Amniotic stem cell (primary cell): ENCODE measurements around the gene DNM2.
A peak's percentile ranks its signal among the peaks of the same experiment; 100 is the strongest.
"Not testable (repeated sequence)": the region's sequence is repeated elsewhere in the genome, so short reads cannot be mapped to it uniquely, and the experiment has no call there.

Source experiments
- DNase-seq: peaks from one replicate; lab custom pipeline; 2025; lab: John Stamatoyannopoulos, UW

DNM2 gene

DNA sequence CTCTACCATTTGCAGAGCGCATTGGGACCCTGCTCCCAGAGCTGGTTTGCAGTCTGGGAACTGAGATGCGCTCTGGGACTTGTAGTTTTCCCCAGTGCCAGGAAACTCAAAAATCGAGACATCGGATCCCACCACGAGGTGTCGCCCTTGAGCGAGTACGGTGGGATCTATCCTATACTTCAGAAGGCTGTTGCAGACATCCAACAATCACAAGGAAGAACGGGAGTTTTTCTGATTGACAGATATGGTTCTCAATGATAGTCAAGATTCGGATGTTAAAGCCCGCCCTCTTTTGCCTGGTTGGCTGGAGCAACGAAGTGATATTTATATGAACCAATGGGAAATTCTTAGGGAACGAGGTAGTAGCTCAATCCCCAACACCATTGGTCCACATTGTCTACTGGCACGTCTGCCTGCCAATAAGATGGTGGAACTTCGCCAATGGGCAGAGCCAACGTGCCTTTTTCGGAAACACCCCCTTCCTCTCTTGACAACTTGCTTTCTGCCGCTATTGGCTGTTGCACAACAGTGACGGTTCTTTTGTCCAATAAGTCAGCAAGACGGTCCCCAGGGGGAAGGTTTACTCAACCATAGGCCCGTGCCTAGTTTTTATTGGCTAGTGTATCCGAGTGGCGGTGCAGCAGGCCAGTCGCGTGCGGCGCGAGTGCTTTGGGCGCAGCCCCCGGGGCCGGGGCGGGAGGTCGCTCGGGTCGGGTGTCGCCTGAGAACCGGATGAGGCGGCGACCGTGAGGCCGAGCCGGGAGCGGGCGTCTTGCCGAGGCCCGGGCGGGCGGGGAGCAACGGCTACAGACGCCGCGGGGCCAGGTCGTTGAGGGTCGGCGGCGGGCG lies at the start of gene DNM2:
TSS of gene DNM2 (plus strand) at position 724 of the 849 bp plus-strand sequence. CDS start 164 bp downstream, outside the sequence.
- peak; percentile 100 for DNase-seq

DNA sequence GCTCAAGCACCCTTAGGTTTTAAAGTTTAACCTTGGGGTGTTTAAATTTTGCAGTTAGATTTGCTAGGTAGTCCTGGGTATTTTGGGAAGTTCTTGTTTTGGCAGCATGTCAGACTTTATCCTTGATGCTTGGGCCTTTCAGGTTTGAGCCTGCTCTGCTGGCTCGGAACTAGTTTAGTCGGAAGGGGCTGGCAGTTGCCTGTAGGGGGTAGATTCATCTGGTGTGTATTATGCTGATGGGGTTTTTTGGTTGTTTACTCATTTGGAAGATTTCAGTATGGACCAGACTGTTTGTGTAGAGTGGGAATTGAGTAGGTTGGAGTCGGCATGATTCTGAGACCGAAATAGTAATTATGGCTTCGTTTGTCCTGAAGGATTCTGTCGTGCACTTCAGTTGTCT lies 48.6 kb upstream of the DNM2 start:
- no peak for DNase-seq

DNA sequence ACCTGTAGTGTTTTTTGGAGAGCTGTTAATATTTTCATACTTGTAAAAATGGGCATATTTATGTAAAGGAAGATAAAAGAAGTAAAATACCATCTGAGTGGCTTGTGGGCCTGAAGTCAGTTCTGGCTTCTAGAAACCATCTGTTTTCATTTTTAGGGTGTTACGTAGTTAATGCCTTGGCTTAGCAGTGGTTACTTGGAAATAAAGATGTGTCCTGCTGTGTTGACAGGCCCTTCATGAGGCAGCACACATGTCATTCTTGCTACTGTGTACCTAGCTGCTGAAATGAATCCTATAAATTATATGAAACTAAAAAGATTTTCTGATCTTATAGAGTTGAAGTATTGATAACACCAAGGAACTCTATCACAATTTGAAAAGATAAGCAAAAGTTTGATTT lies 47.7 kb upstream of the DNM2 start:
- DNase-seq, result no peak

DNA sequence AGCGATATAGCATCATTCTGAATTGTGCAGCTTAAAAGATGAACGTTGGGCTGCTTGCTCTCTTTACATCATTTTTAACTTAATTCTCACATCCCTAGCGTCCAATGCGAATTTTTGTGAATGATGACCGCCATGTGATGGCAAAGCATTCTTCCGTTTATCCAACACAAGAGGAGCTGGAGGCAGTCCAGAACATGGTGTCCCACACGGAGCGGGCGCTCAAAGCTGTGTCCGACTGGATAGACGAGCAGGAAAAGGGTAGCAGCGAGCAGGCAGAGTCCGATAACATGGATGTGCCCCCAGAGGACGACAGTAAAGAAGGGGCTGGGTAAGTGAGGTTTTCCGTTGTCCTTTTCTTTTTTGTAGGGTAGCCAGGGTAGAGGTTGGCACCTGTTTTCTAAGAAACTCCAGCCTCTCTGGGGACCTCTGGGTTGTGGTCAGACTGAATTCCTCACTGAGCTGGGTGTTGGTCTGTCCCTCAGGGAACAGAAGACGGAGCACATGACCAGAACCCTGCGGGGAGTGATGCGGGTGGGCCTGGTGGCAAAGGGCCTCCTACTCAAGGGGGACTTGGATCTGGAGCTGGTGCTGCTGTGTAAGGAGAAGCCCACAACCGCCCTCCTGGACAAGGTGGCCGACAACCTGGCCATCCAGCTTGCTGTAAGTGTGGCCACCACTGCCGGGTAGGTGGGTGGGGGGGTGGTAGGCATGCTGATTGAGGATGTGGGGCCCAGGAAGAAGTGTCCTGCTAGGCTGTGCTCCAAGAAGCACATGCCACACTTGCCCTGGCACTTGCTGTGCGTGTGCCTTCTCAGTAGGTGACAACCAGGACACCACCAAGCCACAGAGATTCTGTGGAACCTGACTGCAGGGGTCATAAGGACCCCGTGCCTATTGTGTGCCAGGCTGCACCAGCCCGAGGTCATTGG lies 46.7 kb upstream of the DNM2 start:
- no peak for DNase-seq

DNA sequence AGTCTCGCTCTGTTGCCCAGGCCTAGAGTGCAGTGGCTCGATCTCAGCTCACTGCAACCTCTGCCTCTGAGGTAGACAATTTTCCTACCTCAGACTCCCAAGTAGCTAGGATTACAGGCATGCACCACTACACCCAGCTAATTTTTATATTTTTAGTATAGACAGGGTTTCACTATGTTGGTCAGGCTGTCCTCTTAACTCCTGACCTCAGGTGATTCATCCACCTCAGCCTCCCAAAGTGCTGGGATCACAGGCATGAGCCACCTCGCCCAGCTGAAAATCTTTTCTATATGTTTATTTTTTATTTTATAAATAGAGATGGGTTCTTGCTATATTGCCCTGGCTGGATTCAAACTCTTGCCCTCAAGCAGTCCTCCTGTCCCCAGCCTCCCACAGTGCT lies 46.0 kb upstream of the DNM2 start:
- DNase-seq, result not testable (repeated sequence)

DNA sequence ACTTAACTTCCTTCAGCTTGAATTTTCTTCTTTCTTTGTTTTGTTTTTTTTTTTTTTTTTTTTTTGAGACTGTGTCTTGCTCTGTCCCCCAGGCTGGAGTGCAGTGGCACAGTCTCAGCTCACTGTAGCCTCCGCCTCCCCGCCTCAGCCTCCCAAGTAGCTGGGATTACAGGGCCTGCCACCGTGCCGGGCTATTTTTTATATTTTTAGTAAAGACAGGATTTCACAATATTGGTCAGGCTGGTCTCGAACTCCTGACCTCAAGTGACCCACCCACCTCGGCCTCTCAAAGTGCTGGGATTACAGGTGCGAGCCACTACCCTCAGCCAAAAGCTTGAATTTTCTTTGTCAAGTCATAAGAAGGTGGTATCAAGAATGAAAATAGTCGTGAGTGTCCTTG lies 42.7 kb upstream of the DNM2 start:
- not testable (repeated sequence) for DNase-seq

DNA sequence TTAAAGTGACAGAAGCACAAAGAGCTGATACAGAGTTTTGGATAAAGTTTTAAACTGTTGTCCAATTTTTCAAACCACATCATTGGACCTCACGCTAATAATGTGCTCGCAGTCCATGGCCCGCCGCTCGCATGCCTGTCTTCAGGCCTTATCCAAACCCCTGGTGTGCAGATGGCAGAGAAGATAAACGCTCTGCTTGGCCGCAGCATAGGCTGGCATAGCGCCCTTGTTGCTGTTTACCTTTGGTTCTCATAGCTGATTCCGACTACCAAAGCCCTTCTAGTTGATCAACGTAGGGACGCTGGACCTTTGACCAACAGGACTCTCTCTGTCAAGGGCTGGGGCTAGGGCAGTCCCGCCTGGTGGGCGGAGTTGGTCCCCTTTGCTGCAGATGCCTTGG lies 40.1 kb upstream of the DNM2 start:
- no peak for DNase-seq

DNA sequence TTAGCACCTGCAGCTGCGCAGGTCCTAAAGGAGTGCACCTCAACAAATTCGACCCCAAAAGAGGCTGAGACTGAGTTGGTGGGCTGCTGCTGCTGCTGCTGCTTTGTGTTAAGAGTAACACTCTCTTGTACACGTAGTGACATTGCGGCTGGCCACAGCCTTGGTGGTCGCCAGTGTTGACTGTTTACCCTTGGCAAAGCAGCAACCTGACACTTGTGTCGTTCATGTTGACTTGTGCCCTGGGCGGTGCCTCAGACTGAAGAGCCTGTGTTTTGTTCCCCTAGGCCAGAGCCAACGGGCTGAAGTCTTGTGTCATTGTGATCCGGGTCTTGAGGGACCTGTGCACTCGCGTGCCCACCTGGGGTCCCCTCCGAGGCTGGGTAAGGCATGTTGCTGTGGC lies 39.1 kb upstream of the DNM2 start:
- no peak for DNase-seq

DNA sequence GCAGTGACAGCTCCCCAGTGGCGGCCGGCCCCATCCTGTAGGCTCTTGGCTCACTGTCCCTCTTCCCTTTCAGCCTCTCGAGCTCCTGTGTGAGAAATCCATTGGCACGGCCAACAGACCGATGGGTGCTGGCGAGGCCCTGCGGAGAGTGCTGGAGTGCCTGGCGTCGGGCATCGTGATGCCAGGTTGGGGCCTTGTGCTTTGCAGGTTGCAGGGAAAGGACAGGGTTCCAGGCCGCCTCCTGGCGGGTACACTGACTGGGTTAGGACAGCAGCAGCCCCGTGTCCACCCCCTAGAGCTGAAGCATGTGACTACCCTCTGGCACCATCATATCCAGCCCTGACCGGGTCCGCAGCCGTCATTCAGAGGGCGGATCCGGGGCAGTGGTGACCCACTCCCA lies 38.1 kb upstream of the DNM2 start:
- DNase-seq, result no peak

DNA sequence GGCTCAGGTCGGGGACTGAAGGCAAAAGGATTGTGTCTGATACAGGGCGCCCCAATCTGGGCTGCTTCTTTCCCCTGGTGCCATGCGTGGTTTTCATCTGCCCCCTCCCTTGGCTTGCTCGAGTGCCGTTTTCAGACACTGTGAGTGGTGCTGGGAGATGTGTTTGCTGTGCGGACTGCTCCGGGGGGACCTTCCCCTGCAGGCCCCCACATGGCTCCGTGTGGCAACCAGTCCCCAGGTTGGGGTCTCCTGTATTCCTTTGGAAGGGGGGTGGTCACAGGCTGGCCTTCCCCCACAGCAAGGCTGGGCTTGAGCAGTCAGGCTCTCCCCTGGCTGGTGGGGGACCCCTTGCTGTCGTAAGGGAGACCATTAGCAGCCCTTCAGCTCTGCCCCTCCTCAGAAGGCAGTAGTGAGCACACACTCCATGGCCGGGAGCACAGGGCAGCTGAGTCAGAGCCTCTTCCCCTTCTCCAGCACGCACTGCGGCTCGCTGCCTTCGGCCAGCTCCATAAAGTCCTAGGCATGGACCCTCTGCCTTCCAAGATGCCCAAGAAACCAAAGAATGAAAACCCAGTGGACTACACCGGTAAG lies 37.2 kb upstream of the DNM2 start:
- no peak for DNase-seq

DNA sequence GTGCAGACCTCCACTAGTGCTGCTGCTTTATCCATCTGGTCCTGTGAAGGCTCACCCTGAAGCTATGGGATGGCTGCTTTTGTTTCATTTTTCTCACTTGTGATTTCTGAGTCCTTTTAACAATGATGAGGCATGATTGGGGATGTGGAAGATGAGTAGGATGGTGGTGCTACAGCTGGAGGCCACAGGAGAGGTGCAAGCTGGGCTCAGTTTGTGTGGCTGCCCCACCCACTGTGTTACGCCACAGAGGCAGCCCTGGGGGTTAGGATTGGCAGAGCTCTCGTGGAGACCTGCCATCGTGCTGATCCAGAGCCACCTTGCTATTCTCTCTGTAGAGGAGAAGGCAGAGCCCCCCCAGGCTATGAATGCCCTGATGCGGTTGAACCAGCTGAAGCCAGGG lies 36.2 kb upstream of the DNM2 start:
- no peak for DNase-seq

DNA sequence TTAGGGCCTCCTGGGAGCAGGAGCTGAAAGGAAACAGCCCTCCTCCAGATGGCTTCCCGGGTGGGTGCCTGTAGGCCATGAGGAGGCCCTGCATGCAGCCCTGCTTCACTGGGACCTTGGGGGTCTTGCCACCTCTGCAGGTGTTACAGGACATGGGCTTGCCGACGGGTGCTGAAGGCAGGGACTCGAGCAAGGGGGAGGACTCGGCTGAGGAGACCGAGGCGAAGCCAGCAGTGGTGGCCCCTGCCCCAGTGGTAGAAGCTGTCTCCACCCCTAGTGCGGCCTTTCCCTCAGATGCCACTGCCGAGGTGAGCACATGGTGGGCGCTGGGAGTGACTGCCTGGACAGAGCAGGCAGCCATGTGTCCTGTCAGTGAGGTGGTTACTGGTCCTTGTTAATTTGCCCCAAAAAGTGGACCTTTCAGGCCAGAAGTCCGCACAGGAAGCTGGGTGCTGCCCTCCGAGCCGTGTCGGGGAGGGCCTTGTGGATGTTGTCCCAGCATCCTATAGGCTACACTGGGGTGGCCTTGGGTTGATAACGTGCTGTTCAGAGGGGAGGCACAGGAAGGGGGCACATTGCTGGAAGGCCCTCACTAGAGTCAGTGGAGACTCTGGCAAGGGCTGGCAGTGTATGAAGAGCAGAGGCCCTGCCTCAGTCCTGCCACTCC lies 35.3 kb upstream of the DNM2 start:
- DNase-seq, result no peak

DNA sequence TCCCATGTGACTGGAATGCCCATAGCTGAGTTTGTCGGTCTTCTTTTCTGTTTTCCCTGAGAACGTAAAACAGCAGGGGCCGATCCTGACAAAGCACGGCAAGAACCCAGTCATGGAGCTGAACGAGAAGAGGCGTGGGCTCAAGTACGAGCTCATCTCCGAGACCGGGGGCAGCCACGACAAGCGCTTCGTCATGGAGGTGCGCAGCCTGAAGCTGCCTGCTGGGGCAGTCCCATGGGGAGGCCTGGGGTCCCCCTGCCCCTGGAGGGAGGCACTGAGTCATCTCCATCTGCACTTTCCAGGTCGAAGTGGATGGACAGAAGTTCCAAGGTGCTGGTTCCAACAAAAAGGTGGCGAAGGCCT lies 34.8 kb upstream of the DNM2 start:
- DNase-seq, result no peak

DNA sequence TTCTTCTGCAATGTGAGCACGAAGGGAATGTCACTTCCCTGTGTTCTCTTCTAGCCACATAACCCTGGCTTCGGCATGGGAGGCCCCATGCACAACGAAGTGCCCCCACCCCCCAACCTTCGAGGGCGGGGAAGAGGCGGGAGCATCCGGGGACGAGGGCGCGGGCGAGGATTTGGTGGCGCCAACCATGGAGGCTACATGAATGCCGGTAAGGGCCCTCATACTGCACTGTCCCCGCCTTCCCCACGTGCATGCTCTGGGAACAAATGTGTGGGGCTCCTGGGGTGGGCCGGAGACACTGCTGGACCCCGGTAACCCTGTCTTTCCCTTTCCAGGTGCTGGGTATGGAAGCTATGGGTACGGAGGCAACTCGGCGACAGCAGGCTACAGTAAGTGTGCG lies 34.3 kb upstream of the DNM2 start:
- no peak for DNase-seq

DNA sequence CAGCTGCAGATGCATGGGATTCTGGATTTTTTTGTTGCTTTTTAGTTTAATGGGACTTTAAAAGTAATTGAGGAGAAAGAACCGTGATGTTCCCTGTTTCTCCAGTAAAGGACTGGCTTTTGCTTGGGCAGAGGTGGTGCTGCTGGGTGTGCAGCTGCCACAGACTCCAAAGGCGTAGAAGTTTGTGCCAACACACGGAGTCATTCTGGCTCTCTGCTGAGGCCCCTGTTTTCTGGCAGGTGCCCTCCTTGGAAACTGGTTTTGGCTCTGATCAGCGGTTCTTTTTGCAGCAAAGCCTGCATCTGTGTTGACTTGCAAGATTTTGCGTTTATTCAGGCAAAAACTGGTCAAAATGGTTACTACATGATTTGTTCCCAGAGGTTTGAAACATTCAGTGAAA lies 32.7 kb upstream of the DNM2 start:
- no peak for DNase-seq

DNA sequence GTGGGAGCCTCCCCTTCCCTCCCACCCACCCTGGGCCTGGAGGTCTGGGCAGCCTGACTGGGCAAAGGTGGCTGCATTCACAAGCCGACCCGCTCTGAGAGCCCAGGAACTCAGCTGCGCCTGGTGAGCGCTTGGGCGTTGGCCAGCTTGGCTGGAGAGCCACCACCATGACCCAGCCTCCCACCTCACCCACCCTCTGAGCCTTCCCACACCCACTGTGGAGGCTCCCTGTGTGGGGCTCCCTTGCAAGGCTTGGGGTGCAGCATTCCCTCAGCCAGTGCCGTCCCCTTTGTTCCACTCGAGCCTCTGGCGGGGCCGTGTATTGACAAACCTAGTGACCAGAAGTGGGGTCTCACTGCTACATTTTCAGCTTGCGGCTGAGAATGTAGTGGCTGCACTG lies 31.7 kb upstream of the DNM2 start:
- no peak for DNase-seq

DNA sequence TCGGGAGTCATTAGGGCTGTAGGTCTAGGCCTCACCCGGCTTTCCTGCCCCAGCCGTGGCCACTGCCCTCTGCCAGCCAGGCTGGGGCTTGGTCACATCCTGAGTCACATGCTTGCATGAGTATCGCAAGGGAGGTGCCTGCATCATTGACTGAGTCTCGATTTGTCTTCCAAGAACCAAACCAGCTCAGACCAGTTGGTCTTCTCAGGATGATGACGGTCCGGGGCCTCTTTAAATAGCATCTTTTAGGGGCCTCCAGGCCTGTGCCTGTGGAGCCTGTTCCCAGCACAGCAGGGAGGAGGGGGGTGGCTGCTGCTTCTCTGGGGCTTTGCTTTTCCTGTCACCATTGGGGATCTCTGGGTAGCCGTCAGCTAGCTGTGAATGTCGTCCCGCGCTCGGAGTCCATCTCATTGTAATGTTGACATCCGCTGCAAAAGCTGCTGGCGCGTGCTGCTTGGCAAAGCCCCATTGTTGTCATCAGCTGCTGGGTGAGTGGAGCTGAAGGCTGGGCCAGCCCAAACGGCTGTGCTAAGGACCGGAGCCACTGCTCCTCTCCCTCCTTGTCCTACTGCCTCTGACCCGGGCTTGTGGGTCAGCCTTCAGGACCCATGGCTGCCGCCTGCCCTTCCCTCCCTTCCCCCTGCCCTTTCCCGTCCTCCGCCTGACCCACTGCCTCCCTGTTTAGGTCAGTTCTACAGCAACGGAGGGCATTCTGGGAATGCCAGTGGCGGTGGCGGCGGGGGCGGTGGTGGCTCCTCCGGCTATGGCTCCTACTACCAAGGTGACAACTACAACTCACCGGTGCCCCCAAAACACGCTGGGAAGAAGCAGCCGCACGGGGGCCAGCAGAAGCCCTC lies 31.0 kb upstream of the DNM2 start:
- DNase-seq, result no peak

DNA sequence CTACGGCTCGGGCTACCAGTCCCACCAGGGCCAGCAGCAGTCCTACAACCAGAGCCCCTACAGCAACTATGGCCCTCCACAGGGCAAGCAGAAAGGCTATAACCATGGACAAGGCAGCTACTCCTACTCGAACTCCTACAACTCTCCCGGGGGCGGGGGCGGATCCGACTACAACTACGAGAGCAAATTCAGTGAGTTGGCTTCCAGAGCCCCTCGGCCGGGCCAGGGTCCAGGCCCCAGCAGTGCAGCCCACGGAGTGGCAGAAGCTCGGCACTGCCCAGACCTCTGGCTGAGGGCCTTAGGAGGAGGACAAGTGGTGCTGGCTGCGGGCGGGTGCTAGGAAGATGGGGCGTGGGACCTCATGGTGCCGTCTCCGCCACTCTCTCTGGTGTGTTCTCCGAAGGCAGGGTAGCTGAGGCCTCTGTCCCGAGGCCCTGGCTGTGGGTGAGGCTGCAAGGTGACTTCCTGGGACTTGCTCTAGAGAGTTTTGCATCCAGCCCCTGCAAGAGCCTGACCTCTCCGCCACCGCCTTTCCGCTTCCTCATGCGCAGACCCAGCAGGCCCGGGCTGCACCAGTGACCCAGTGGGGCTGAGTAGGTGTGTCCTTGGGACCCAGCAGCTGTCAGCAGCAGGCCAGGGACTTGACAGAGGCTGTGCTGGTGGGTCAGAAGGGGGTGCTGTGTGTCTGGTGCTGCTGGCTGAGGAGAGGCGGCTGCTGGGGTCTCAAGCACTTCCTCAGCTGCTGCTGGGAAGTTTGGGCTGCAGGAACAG lies 30.2 kb upstream of the DNM2 start:
- no peak for DNase-seq

DNA sequence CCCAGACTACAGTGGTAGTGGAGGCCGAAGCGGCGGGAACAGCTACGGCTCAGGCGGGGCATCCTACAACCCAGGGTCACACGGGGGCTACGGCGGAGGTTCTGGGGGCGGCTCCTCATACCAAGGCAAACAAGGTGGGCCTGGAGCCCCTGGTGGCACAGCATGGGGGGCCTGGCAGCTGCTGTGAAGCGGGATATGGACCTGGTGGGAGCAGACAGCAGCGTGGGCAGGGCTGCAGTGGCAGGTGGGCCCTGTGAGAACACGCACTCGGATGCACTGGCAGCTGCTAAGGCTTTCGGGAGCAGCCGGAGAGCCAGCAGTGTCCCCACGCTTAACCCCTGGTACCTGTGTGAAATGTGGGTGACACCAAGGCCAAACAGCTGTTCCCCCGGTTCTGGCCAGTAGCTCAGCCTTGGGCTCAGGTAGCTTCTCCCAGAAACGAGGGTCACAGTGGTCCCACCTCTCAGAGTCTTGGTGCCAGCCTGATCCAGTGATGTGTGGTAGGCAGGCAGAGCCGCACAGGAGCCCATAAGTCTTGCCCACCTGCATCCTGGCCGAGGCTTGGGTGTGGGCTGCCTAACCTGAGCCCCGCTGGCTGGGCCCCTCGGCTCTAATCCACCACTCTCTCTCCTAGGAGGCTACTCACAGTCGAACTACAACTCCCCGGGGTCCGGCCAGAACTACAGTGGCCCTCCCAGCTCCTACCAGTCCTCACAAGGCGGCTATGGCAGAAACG lies 29.2 kb upstream of the DNM2 start:
- DNase-seq, result no peak

DNA sequence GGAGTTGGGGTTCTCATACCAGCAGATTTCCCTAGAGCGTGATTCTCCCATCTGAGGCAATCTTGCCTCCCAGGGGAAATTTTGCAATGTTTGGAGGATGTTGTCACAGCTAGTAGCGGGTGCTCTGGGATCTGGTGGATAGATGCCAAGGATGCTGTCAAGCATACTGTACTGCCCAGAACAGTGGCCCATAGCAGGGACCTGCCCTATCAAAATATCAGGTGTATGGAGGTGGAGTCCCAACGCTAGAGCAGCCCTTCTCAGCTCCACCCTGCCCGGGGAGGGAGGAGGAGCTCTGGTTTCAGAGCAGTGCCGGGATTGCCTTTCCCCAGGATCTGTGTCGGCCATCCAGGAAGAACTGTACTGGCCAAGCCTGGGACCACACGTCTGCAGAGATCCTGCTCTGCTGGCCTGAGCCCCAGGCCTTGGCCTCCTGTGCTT lies 27.5 kb upstream of the DNM2 start:
- DNase-seq, result no peak
